ENCODE data around the gene RAN. TPM values are rescaled to one million over a fixed set of nuclear protein-coding genes. Genes with fewer than 3 reads are reported as not detected.
"Not testable (repeated sequence)": the region's sequence is repeated elsewhere in the genome, so short reads cannot be mapped to it uniquely, and the experiment has no call there.

Gene RAN
- total RNA-seq, 3 donors from 2014 or later = 258 to 389 (median 306) TPM

DNA sequence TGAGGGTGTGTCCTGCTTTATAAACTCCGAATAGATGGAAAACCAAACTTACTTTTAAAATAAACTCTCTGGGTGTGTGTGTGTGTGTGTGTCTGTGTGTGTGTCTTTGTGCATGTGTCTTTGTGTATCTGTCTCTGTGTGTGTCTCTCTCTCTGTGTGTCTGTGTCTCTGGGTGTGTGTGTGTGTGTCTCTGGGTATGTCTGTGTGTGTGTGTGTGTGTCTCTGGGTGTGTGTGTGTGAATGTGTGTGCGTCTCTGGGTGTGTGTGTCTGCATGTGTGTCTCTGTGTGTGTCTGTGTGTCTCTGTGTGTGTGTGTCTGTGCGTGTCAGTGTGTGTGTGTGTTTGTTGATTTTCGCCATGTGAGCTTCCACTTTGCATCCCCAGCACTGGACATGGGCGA, 9.2 kb downstream of the RAN start:
- DNase-seq = no peak
- H3K9me3 ChIP-seq = no peaks in the 10 kb centered on the region
- H3K36me3 ChIP-seq (ENCODE audit: low read depth) = no peaks in the 10 kb centered on the region
- no peak for ATAC-seq
- no peak overlapping the region for H3K4me3 ChIP-seq
- TF ChIP-seq, protein P1, sequence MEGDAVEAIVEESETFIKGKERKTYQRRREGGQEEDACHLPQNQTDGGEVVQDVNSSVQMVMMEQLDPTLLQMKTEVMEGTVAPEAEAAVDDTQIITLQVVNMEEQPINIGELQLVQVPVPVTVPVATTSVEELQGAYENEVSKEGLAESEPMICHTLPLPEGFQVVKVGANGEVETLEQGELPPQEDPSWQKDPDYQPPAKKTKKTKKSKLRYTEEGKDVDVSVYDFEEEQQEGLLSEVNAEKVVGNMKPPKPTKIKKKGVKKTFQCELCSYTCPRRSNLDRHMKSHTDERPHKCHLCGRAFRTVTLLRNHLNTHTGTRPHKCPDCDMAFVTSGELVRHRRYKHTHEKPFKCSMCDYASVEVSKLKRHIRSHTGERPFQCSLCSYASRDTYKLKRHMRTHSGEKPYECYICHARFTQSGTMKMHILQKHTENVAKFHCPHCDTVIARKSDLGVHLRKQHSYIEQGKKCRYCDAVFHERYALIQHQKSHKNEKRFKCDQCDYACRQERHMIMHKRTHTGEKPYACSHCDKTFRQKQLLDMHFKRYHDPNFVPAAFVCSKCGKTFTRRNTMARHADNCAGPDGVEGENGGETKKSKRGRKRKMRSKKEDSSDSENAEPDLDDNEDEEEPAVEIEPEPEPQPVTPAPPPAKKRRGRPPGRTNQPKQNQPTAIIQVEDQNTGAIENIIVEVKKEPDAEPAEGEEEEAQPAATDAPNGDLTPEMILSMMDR (IDR thresholded peaks at IDR 0.05) = no peak
- intact Hi-C loops (cut with DNase I, micrococcal nuclease) = no loop called here
- no peaks in the 10 kb centered on the region for H3K4me1 ChIP-seq (ENCODE audit: low read depth)

DNA sequence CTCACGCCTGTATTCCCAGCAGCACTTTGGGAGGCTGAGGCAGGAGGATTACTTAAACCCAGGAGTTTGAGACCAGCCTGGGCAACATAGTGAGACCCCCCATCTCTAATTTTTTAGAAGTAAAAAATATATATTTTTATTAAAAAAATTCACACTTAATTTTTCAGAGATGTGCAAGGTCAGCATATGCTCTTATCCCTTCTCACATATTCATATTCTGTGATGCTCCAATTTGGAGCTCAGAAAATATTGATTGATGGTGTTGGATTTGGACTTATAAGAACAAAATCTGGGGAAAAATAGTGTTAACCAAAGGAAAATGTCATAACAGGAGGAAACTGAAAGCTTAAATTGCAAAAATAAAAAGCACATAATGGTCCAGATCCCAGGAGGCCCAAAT, 9.7 kb downstream of the RAN start:
- no peaks in the 10 kb centered on the region for H3K9me3 ChIP-seq
- intact Hi-C loops (cut with DNase I, micrococcal nuclease) = no loop called here
- TF ChIP-seq, protein P1 (IDR thresholded peaks at IDR 0.05) = no peak
- H3K4me1 ChIP-seq (ENCODE audit: low read depth) = no peaks in the 10 kb centered on the region
- no peak overlapping the region for H3K4me3 ChIP-seq
- DNase-seq = no peak
- H3K36me3 ChIP-seq (ENCODE audit: low read depth) = no peaks in the 10 kb centered on the region
- no peak for ATAC-seq

DNA sequence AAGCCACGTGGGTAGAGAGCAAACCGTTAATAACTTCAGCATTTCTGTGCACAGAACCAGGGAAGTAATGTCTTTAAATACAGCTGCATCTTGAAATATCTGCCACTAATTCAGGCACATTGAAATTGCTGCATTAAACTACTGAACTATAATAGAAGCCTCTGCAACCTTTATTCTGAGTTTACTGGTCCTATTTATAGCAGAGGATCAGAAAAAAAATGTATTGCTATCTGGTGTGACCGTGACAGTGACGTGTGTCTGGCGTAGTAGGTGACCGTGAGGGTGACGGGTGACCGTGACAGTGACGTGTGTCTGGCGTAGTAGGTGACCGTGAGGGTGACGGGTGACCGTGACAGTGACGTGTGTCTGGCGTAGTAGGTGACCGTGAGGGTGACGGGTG, 15.3 kb downstream of the RAN start:
- intact Hi-C loops (cut with DNase I, micrococcal nuclease); H3K36me3 ChIP-seq (ENCODE audit: low read depth); ATAC-seq; H3K4me1 ChIP-seq (ENCODE audit: low read depth); DNase-seq; H3K4me3 ChIP-seq; H3K9me3 ChIP-seq: not testable (repeated sequence)

DNA sequence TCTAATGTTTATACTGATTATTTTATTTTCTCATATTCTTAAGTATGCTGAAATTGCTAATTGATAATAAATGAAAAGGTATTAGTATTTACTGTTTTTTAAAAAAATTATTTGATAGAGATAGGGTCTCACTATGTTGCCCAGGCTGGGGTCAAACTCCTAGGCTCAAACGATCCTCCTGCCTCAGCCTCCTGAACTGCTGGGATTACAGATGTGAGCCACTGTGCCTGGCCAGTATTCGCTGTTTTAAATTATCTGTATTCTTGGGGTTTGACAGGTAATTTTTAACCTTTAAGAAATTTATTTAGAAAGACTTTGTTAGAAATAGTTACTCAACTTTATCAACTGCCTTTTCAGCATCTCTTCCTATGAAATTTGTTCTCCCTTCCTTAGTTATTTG, 32.2 kb downstream of the RAN start:
- TF ChIP-seq, protein P1 (IDR thresholded peaks at IDR 0.05) = no peak
- DNase-seq (no peak), ATAC-seq (no peak)
- H3K4me1 ChIP-seq (ENCODE audit: low read depth) = no peaks in the 10 kb centered on the region
- intact Hi-C loops (cut with DNase I, micrococcal nuclease) = no loop called here
- H3K9me3 ChIP-seq = no peaks in the 10 kb centered on the region
- H3K4me3 ChIP-seq = no peak overlapping the region
- no peaks in the 10 kb centered on the region for H3K36me3 ChIP-seq (ENCODE audit: low read depth)

DNA sequence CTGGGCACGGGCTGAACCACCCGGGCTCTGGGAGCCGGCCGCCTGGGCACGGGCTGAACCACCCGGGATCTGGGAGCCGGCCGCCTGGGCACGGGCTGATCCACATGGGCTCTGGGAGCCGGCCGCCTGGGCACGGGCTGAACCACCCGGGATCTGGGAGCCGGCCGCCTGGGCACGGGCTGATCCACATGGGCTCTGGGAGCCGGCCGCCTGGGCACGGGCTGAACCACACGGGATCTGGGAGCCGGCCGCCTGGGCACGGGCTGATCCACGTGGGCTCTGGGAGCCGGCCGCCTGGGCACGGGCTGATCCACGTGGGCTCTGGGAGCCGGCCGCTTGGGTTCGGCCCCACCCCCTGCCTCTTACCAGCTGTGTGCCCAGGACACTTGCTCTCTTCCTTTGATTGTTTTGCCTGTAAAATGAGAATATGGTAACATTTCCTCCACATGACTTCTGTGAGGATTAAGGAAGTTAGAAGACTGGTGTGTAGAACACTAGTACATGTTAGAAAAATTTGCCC, 33.1 kb downstream of the RAN start:
- H3K4me3 ChIP-seq; intact Hi-C loops (cut with DNase I, micrococcal nuclease); H3K4me1 ChIP-seq (ENCODE audit: low read depth); ATAC-seq; H3K9me3 ChIP-seq; DNase-seq; H3K36me3 ChIP-seq (ENCODE audit: low read depth): not testable (repeated sequence)

DNA sequence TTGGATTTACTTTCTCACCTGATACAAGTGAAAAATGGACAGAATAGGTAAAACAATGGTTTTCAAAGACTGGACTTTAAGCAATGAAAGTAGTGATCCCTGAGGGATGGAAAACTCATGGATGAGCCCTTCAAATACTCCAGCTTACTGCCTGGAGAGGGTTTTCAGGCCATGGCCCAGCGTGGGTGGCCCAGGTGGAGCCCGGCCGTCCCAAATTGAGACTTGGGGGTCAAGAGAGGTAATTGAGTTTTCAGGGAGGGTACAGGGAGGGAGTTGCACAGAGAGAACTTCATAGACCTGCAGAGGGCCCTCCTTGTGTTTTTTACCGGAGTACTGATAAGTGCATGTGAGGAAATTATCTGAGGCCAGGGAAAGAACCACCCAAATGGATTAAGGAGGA, 37.2 kb downstream of the RAN start:
- no peak overlapping the region for H3K4me3 ChIP-seq
- H3K4me1 ChIP-seq (ENCODE audit: low read depth) = no peaks in the 10 kb centered on the region
- no peaks in the 10 kb centered on the region for H3K36me3 ChIP-seq (ENCODE audit: low read depth)
- ATAC-seq (no peak), DNase-seq (no peak)
- TF ChIP-seq, protein P1 (IDR thresholded peaks at IDR 0.05) = no peak
- peaks cover 10% of the 10 kb centered on the region for H3K9me3 ChIP-seq
- intact Hi-C loops (cut with DNase I, micrococcal nuclease) = no loop called here

DNA sequence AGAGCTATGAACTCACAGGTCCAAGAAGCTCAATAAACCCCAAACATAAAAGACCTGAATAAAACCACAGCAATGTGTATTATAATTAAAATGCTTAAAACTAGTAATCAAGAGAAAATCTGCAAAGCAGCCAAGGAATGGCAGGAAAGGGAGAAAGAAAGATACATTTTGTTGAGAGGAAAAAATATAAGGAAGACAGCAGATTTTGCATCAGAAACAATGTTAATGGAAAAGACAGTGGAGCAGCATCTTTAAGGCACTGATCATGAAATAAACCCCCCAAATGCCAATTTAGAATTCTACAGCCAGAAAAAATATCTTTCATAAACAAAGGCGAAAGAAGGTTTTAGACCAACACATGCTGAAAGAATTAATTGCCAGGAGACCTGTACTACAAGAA, 39.3 kb downstream of the RAN start:
- DNase-seq (no peak), ATAC-seq (no peak)
- Histone ChIP-seq H3K4me1 (ENCODE audit: low read depth) (no peaks in the 10 kb centered on the region), H3K4me3 (no peak overlapping the region), H3K36me3 (ENCODE audit: low read depth) (no peaks in the 10 kb centered on the region), H3K9me3 (peaks cover 10% of the 10 kb centered on the region)
- TF ChIP-seq, protein P1 (IDR thresholded peaks at IDR 0.05) = no peak
- intact Hi-C loops (cut with DNase I, micrococcal nuclease) = no loop called here
